HL-60 (cell line): ENCODE measurements around the gene F8.

Experiments used
- CTCF ChIP-seq: IDR thresholded peaks from one replicate; pipeline ENCODE4 v1.5.1; 2011; ENCODE audit warnings: low read length, control low read depth, inconsistent platforms; ENCODE audit not compliant: insufficient read depth
- GABPA ChIP-seq: IDR thresholded peaks from 2 replicates; pipeline ENCODE4 v1.6.1; 2012; ENCODE audit warnings: low read depth
- POLR2AphosphoS5 ChIP-seq: IDR thresholded peaks from 2 replicates; pipeline ENCODE4 v1.6.1; 2012; ENCODE audit warnings: low read depth

GRCh38 chrX:154809939-154810665 lies 212.4 kb downstream of the F8 start:
- TF ChIP-seq POLR2AphosphoS5 (no peak), CTCF (no peak), GABPA (no peak)
